Stimulated activated CD4-positive, alpha-beta T cell treated with anti-CD3 and anti-CD28 coated beads, Interleukin-4, amount 100 ng/mL, for 1 hour (primary cell): Measurements from ENCODE around the gene MICALL2.
A peak's percentile ranks its signal among the peaks of the same experiment; 100 is the strongest.

ENCODE experiments used
- DNase-seq: peaks from one replicate; pipeline ENCODE4 v3.0.0-alpha.2; 2020

MICALL2 gene

DNA sequence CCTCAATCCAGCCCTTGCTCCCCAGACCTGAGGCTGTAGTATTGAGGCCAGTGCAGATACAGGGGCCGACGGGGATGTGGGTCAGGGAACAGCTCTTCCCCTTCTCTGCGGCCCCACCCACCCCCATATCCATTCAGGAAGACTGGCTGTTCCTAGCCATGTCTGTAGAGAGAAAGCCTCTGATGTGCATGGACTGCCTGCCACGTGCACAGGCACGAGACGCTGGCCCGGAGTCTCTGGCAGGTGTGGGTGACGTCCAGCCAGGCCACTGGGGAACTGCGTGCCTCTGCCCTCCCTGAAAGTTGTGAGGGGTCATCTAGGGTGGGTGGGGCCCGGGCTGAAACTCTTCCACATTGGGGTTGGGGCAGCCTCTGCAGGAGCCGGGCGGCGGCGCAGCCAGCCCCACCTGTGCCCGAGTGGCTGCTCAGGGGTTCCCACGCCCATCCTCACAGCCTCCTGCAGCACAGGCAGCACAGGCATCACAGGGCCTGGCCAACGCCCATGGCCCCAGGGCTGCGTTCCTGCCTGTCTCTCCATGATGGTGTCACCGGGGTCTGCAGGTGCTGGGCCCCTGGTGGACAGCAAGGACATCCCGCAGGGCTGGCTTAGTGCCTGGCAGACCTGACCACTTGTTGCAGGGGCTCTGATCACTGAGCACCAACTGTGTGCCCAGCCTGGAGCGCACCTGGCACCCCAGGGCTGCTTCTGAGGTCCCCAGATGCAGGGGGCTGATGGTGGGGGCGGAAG lies 27.5 kb downstream of the MICALL2 start:
- no peak for DNase-seq

DNA sequence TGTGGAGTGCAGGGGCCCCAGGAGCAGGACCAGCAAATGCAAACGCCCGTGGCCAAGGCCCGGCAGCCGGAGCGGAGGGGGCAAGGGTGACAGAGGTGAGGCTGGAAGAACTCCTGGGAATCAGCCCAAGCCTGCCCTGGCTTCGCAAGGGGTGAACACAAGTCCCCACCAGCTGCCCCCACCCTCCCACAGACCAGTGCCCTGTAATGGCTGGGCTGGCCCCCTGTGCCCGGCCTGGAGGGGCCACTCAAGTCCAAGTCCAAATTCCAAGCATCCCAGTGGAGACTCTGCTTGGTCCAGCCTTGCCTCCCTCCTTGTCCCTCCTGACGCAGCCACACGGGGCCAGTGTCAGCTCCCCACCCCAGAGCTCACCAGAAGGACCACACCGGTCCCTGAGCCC lies 28.0 kb downstream of the MICALL2 start:
- no peak for DNase-seq

DNA sequence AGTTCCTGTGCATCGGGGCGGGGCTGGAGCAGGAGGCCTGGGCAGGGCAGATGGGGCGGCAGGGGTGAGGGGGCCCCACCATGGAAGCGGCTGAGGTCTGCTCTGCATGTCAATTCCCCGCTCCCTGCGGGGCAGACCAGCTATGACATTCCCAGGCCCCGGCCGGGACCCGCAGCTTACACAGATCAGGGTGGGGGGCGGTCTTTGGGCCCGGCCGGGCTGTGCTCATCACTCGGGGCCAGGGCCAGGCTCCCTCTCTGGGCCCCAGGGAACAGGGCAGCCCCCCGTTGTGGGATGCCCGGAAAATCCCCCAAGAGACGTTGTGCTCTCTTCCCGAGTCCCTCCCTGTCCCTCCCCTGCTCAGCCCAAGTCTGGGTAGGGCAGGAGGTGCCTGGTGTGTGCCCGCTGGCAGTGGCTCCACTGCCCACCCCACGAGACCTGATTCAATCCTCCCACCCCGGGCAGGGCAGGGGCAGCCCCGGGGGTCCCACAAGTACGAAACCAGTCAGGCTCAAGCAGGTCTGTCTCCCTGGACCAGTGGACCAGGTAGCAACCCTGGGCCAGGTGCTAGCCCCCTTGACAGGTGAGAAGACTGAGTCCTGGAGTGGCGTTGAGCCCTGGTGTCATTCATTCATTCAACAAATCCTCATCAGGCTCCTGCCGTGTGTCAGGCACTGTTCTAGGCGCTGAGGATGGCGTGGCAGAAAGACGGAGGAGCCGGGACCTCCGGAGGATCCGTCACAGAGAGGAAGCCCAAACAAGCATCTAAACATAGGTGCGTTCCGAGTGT lies 29.0 kb downstream of the MICALL2 start:
- no peak for DNase-seq

DNA sequence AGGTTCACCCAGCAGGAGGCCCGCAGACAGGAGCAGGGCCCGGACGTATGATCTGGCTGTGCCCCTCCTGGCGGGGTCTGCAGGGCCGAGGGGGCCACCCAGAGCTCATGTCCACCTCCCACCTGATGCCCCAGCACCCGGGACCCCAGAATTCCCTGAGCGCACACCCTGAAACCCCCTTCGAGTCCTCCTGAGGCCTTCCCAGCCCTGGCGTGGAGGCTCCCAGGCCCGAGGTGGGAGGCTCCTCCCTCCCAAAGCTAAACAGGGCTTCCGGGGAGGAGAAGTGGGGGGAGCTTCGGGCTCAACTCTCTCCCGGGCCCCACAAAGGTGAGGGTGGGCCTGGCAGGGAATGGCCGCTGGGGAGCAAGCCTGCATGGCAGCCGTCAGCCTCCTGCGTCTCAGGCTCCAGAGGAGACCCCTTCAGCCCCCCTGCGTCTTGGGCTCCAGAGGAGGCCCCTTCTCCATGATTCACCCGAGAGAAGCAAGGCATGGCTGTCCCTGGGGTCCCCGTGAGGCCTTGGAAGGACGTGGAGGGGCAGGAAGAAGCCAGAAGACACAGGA lies 30.2 kb downstream of the MICALL2 start:
- DNase-seq = no peak

DNA sequence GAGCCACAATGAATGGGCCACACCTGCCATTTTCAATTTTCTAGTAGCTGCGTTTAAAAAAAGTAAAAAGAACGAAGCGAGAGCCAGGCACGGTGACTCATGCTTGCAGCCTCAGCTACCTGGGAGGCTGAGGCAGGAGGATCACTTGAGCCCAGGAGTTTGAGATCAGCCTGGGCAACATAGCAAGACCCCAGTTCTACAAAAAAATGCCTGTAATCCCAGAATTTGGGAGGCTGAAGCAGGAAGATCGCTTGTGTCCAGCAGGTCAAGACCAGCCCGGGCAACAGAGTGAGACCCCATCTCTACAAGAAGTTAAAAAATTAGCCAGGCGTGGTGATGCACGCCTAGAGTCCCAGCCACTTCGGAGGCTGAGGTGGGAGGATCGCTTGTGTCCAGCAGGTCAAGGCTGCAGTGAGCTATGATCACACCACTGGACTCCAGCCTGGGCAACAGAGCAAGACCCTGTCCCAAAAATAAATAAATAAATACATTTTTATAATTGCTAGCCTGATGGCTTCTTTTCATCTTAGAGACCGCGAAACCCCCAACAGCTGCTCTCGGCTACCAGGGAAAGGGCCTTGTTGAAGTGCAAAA lies 32.1 kb downstream of the MICALL2 start:
- DNase-seq = no peak

DNA sequence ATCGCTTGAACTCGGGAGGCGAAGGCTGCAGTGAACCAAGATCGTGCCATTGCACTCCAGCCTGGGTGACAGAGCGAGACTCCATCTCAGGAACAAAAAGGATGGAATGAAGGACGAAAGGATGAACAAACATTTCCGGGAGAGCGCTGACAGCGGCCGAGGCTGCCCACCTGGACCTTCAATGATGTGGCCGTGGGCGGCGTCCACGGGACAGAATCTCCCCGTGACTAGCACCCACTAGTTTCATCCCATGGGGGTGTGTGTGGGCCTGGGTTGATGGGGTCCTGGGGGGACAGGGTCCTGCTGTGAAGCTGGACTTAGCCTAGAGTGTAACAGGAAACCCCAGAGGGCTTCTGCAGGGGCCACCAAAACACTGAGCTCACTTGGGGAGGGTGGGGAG lies 32.8 kb downstream of the MICALL2 start:
- DNase-seq = no peak

DNA sequence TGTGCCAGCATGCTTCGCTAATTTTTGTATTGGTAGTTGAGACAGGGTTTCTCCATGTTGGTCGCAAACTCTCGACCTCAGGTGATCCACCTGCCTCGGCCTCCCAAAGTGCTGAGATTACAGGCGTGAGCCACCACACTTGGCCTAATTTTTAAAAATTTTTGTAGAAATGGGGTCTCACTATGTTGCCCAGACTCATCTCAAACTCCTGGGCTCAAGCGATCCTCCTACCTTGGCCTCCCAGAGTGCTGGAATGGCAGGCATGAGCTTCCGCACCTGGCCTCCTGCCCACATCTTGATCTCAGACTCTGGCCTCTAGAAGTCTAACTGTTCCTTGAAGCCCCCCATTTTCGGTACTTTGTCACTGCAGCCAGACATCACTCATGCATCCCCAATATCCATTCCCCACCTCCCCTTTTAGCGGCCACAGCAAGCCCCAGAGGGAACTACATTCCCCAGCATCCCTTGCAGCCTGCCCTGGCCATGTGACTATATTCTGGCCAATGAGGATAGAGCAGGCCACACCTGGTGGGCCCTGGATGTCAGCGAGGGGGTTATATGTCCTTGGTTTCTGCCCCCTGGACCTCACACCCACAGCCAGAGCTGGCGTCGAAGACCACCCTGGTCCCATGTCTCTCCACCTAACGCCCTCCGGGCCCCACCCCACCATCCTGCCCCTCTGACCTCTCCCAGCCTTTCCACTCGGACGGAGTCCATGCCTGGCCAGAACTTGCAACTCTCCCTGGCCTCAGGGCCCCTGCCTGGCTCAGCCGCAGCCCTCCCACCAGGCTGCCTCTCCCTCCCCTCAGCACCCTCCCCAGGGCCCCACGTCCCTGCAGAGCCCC lies 33.8 kb downstream of the MICALL2 start:
- no peak for DNase-seq

DNA sequence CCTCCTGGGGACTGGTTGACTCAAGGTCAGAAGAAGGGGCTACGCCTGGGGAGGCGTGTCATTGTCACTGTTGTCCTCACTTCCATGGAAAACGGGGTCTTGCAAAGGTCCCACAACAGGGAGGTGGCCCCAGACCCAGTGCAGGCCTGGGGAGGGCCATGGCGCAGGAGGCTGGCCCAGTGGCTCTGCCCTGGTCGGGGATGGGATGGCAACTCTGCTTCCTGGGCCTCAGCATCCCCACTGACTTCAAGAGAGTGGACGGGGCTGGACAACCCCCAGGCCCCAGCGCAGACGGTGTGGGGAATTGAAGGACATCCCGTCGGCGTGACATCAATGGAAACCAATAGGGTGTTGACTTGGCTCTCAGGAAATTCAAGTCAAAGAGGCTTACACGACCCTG lies 35.2 kb downstream of the MICALL2 start:
- DNase-seq = no peak

DNA sequence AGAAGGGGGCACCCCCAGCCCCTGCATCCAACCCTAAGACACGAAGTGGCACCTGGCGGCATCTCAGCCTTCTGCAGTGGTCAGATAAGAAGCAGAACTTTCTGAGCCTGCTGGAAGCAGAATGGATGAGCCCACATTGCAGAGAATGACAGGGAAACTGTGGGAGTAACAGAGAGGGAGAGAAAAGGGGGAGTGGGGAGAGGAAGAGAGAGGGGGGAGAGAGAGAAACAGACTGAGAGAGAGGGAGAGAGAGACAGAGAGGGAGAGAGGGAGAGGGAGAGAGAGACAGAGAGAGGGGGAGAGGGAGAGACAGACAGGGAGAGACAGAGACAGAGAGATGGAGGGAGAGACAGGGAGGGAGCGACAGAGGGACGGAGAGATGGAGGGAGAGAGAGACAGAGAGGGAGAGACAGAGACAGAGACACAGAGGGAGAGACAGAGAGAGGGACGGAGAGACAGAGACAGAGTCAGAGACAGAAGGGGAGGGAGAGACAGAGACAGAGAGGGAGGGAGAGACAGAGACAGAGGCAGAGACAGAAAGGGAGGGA lies 35.9 kb downstream of the MICALL2 start:
- no peak for DNase-seq

DNA sequence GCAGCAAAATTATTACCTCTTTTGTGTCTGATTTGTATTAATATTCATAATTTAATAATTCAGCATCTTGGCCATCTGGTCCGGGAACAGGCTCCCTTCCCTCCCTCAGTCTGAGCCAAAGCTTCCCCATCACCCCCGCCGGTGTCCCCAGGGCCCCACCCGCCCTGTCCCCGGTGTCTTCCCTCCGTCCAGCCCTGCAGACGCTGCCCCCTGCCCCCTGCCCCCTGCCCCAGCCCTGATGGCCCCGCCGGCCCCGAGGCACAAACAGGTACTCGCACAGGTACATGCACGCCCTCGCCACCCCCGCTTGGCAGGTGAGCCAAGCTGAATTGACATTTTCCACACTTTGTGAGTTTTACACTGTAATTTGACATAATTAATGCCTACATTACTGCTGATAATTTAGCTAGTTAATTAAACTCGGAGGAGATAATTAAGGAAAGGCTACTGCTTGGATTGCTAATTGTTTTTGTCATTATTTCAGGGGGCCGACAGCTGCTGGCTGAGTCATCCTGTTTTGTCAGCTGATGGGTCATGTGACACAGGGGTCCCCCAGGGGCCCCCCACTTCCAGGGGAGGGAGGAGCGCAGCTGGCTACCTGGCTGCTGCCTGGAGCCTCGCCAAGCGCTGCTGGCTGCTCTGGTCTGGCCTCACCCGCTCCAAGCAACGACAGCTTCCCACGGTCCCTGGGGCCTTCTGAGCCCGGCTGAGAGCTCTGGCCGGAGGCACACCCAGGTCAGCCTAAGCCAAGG lies 36.6 kb downstream of the MICALL2 start:
- DNase-seq = no peak

DNA sequence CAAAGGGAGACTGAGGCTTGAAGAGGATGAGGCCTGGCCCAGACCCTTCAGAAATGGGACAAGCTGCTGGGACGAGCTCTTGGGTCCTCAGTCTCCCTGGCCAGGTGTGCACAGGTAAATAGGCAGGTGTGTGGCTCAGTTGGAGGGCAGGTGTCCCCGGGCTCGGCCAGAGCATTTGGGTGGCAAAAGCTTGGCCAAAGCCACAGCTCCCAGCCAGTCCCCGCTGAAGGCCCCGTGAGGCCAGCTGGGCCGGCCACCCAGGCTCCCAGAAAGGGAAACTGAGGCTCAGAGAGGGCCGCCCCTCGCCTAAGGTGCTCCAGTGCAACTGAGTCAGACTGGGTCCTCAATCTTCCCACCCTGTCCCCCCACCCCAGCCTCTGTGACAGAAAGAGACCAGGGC lies 37.3 kb downstream of the MICALL2 start:
- no peak for DNase-seq

DNA sequence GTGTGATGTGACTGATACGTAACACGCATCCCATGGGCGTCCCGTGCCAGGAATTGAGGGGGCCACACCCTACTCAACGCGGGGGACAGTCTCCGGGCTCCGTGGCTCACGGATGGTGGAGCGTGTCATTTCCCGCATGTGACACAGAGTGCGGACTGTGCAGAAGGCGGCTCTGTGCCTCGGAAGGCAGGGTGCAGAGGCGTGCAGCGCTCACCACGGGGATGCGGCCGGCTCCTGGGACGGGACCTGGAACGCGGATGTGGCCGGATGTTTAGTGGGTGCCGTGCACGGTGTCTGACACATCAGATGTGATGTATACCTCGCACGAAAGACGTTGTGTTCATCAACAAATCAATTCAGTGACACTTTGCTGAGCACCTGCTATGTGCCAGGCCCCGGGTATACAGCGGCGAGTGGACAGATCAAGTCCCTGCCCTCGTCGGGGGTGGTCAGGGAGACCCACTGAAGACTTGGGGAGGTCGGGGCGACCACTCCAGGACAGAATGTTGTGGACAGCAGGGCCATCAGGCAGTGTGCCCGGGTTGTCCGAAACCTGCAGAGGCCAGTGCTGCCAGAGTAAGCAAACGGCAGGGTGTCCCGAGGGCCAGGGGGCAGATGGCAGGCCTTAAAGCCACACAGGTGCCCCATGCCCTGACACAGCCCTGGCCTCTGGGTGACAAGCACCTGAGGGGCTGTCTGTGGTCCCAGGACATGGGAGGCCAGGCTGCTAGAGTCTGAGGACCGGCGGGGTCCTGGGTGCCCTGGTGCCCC lies 38.1 kb downstream of the MICALL2 start:
- DNase-seq = no peak

DNA sequence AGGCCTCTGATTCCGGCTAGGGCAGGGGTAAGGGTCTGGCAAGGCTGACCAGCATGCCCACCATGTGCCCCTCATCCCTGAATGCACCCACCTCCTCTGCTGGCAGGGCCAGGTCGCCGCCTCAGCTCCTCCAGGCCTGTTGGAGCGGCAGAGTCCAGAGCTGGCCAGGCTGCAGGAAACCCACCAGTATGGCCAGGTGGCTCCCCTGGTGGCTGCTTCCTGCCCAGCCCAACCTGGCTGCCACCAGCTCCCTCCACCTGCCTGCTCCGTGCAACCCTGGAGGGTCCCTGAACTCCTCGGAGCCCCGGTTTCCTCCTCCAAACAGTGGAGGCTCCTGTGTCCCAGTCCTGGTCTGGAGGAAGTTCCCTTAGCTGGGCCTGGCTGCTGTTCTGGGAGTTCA lies 39.6 kb downstream of the MICALL2 start:
- no peak for DNase-seq

DNA sequence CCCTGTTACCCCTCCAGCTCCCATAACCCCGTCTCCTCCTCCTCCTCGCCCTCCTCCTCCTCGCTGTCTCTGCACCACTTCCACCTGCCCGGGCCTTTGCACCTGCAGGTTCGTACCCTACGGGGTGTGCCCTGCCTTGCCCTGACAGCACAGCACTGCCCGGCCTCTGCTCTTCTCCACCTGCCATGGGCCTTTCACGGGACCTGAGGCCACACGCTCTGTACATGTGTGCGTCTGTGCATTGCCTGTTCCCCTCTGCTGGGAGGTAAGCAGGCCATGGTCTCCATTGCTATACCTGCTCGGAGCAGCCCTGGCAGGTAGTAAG lies 40.0 kb downstream of the MICALL2 start:
- DNase-seq = no peak

DNA sequence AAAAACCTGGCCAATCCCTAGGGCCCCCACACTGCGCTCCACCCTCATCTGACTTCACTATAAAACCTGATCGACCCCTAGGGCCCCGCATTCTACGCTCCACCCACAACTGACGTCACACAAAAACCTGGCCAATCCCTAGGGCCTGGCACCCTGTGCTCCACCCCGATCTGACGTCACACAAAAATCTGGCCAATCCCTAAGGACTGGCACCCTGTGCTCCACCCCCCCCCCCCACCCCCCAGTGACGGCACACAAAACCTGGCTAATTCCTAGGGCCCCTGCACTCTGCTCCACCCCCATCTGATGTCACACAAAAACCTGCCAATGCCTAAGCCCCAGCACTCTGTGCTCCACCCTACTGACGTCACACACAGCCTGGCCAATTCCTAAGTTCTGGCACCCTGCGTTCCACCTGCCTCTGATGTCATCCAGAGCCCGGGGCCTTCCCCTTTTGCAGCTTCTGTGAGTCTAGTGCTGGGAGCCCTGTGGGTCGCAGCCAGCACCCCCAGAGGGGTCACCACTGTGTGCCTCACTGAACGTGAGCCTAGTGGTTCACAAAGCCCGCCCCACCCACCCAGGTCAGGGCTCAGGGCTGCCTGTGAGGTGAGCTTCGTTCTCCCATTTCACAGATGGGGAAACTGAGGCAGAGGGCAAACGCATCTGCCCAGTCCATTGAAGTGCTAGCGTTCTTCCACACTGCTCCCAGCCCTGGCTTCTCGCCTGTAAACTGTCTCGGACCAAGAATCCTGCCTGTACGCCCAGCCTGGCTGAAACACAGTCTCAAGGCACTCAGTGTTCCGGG lies 40.6 kb downstream of the MICALL2 start:
- no peak for DNase-seq

DNA sequence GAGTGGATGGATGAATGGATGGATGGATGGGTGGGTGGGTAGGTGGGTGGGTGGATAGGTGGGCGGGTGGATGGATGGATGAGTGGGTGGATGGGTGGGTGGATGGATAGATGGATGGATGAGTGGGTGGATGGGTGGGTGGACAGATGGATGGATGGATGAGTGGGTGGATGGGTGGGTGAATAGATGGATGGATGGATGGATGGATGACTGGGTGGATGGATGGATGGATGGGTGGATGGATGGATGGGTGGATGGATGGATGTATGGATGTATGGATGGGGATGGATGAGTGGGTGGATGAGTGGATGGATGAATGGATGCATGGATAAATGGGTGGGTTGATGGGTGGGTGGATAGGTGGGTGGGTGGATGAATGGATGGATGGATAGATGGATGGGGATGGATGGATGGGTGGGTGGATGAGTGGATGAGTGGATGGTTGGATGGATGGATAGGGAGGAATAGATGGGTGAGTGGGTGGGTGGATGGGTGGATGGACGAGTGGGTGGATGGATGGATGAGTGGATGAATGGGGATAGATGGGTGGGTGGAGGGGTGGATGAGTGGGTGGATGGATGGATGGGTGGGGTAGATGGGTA lies 43.8 kb downstream of the MICALL2 start:
- no peak for DNase-seq

DNA sequence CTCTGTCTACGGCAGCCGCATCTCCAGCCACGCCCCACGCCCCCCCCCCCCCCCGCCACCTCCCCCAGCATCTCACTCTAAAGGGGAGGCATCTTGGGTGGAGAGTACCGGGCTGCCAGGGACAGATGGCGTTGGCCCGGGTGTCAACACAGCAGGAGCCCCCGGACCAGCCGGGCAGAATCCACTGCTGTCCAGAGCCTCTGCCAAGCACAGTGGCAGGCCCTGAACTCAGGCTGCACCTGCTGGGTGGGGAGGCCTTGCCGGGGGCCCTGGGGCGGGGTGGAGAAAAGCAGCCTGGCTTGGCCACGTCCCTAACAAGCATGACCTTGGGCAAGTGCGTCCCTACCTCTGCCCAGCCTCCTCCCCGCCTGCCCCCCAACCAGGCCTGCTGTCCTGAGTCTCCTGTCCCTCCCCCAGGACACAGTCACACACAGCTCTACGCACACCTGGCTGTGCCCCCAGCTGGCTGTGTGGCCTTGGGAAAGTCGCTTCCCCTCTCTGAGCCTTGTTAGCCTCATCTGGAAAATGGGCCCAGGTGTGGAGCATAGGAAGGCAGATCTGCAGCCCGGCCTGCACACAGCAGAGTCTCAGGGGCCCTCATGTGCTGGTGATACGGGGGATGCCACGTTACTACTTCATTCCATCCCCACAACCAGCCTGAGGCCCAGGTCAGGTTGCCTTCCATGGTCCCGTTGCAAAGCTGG lies 45.2 kb downstream of the MICALL2 start:
- no peak for DNase-seq

DNA sequence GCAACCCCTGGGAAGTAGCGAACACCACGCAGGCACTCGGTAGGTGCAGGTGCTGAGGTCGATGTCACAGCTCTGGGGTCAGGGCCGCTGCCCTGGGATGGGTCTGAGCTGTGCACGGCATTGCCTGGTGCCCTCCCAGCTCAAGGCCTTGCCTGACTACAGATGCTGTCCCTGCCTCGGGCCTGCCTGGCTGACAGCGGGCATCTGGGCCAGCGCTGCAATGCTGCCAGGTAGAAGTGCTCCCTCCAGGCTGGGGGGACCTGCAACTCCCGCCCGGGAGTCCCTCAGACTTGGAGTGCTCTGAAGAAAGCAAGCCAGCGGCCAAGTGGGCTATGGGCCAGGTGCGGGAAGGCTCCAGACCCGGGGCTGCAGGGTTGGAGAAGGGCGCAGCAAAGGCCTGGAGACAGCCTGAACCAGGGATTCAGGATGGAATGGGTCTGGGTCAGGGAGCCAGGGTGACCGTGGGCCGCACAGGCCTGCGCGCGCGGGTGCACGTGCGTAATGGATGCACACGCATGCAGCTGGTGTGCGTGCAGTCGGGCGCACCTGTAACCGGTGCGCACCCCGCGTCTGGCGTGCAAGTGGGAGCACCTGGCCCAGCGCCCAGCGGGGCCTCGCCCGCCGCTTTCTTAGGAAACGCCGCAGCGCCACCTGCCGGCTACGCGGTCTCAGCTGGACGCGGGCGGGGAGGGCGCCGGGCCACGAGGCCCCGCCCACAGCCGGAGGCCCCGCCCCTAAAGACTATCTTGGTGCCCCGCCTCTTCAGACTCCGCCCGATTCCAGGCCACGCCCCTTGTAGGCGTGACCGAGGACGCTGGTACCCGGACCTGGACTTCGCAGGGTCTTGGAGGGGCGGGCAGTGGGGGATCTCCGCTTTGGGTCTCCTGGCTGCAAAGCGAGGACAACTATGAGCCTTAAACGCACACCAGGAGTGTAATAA lies 46.7 kb downstream of the MICALL2 start:
- peak; percentile 94 for DNase-seq
